CD4-positive, alpha-beta T cell (primary cell): Measurements from ENCODE around the gene SF3A2. TPM values are rescaled to one million over a fixed set of nuclear protein-coding genes. Genes with fewer than 3 reads are reported as not detected.

Experiments
- ATAC-seq: fragments of 200-7000 bp; cut with Tn5 transposase; one replicate; pipeline ENCODE4 v1.10.0; 2022; ENCODE audit warnings: mild to moderate bottlenecking; ENCODE audit not compliant: poor library complexity
- CTCF ChIA-PET: fragments of 350-600 bp; sonication (Branson Sonifier 250); formaldehyde crosslinking; loops from one replicate; lab custom pipeline; 2021; ENCODE audit warnings: antibody characterized with exemption, inconsistent platforms; lab: Charles Lee
- POLR2A ChIA-PET: fragments of 350-600 bp; sonication (Branson Sonifier 250); formaldehyde crosslinking; loops from one replicate; lab custom pipeline; 2021; ENCODE audit warnings: antibody characterized with exemption, inconsistent platforms; lab: Charles Lee
- DNase-seq, 14 experiments: peaks; one replicate each; pipeline ENCODE4 v3.0.0-alpha.2; 2013 to 2020; ENCODE audit warnings: mixed read lengths in 2 of 14
- H3K27ac ChIP-seq, 2 donors: one replicate each; pipeline versions ENCODE4 v1.5.1 to v1.7.0; 2013; ENCODE audit warnings: low read length in 2 of 2, low read depth in 1 of 2, mild to moderate bottlenecking in 1 of 2
- H3K27me3 ChIP-seq, 2 experiments: 1 replicate in 1 of 2; 2 replicates in 1 of 2; pipeline versions ENCODE4 v1.6.1 to v1.7.0; 2013; ENCODE audit warnings: low read length in 2 of 2, control low read depth in 1 of 2, mild to moderate bottlenecking in 1 of 2, moderate library complexity in 1 of 2; ENCODE audit not compliant: insufficient read depth in 2 of 2, control insufficient read depth in 1 of 2
- H3K36me3 ChIP-seq: one replicate; pipeline ENCODE4 v1.6.1; 2013; ENCODE audit warnings: low read length, control low read depth; ENCODE audit not compliant: insufficient read depth
- H3K4me1 ChIP-seq: one replicate; pipeline ENCODE4 v1.6.1; 2013; ENCODE audit warnings: low read length, control low read depth; ENCODE audit not compliant: insufficient read depth
- H3K4me3 ChIP-seq: one replicate; pipeline ENCODE4 v1.5.1; 2013; ENCODE audit warnings: mild to moderate bottlenecking, low read length, moderate library complexity
- H3K9me3 ChIP-seq, 2 experiments: 1 replicate in 1 of 2; 2 replicates in 1 of 2; pipeline versions ENCODE4 v1.6.1 to v1.7.0; 2013; ENCODE audit warnings: low read length in 2 of 2, mild to moderate bottlenecking in 2 of 2, control low read depth in 1 of 2, moderate library complexity in 1 of 2; ENCODE audit not compliant: control insufficient read depth in 1 of 2, insufficient read depth in 1 of 2
- H3K27ac Mint-ChIP-seq: one replicate; pipeline ENCODE4 v1.8.0; 2020; ENCODE audit warnings: mixed read lengths
- H3K27me3 Mint-ChIP-seq: one replicate; pipeline ENCODE4 v1.8.0; 2021; ENCODE audit warnings: mixed read lengths
- H3K36me3 Mint-ChIP-seq: one replicate; pipeline ENCODE4 v1.8.0; 2021; ENCODE audit warnings: low read depth, mixed read lengths
- H3K4me1 Mint-ChIP-seq: one replicate; pipeline ENCODE4 v1.8.0; 2021; ENCODE audit warnings: low read depth, mixed read lengths
- H3K4me3 Mint-ChIP-seq: one replicate; pipeline ENCODE4 v1.8.0; 2020; ENCODE audit warnings: mild to moderate bottlenecking, mixed read lengths
- H3K9me3 Mint-ChIP-seq: one replicate; pipeline ENCODE4 v1.8.0; 2020; ENCODE audit warnings: mixed read lengths
- CTCF ChIP-seq: fragments of 200-600 bp; IDR thresholded peaks from one replicate; pipeline ENCODE4 v1.8.0; 2022; ENCODE audit warnings: antibody characterized with exemption, mild to moderate bottlenecking
- intact Hi-C, 2 experiments: fragments of 100-400 bp; cut with DNase I in 1 of 2; cut with micrococcal nuclease in 1 of 2; formaldehyde crosslinking; loops; one replicate each; pipeline versions ENCODE4 v1.15.1 to v1.9.0; 2023 to 2025; cut with DNase I, micrococcal nuclease
- total RNA-seq, 174 experiments: library from RNA in 2 of 174; stranded (reverse) in 2 of 174; gene quantifications; one replicate each; pipeline ENCODE4 v1.2.3 and lab custom pipeline; 2021 to 2026

The SF3A2 gene
- total RNA-seq, 2 experiments from 2014 or later = 186 to 194 TPM

GRCh38 chr19:2207991-2208860, 28.4 kb upstream of the SF3A2 start:
- Histone ChIP-seq H3K36me3 (peaks cover 52% of the 10 kb centered on the region), H3K27me3 (no peaks in the 10 kb centered on the region), H3K9me3 (no peaks in the 10 kb centered on the region), H3K27ac (no peak overlapping the region), H3K4me1 (no peaks in the 10 kb centered on the region), H3K4me3 (no peak overlapping the region)
- ChIA-PET POLR2A (interaction anchor here (0.8 kb wide), 1 partner anchor 81 kb away, joined by 3 read pairs; no protein-coding TSS in a partner anchor), CTCF (interaction anchor here (1.1 kb wide), 1 partner anchor 52 kb away, joined by 3 read pairs; no protein-coding TSS in a partner anchor)
- intact Hi-C loops = no loop called here
- Mint-ChIP-seq H3K27me3 (no peaks in the 10 kb centered on the region), H3K4me3 (no peak overlapping the region), H3K27ac (no peak overlapping the region), H3K36me3 (peaks cover 42% of the 10 kb centered on the region), H3K4me1 (no peaks in the 10 kb centered on the region), H3K9me3 (no peaks in the 10 kb centered on the region)
- DNase-seq (peak in 5 of 14 experiments; percentile 9 to 40 (median 26)), ATAC-seq (no peak)
- no peak for TF ChIP-seq CTCF

- Mint-ChIP-seq H3K27me3 (no peaks in the 10 kb centered on the region), H3K4me3 (no peak overlapping the region), H3K4me1 (no peaks in the 10 kb centered on the region), H3K9me3 (no peaks in the 10 kb centered on the region), H3K27ac (no peak overlapping the region), H3K36me3 (peaks cover 43% of the 10 kb centered on the region)
- ChIA-PET POLR2A (interaction anchor here (0.8 kb wide), 1 partner anchor 80 kb away, joined by 3 read pairs; no protein-coding TSS in a partner anchor), CTCF (no interaction called here)
- H3K27ac ChIP-seq = no peak overlapping the region
- no peak for TF ChIP-seq CTCF
- H3K36me3 ChIP-seq = peaks cover 54% of the 10 kb centered on the region
- H3K9me3 ChIP-seq = no peaks in the 10 kb centered on the region
- H3K4me3 ChIP-seq = no peak overlapping the region
- ATAC-seq = no peak
- H3K4me1 ChIP-seq = no peaks in the 10 kb centered on the region
- no peak for DNase-seq
- intact Hi-C loops = no loop called here
- no peaks in the 10 kb centered on the region for H3K27me3 ChIP-seq
These were observed 27.6 kb upstream of the SF3A2 start for GRCh38 chr19:2208975-2209374.

GRCh38 chr19:2209408-2209807, 27.2 kb upstream of the SF3A2 start:
- ChIA-PET CTCF (no interaction called here), POLR2A (no interaction called here)
- Histone ChIP-seq H3K4me3 (no peak overlapping the region), H3K27ac (no peak overlapping the region), H3K36me3 (peaks cover 57% of the 10 kb centered on the region), H3K9me3 (no peaks in the 10 kb centered on the region), H3K27me3 (no peaks in the 10 kb centered on the region), H3K4me1 (peaks cover under 1% of the 10 kb centered on the region)
- Mint-ChIP-seq H3K4me3 (no peak overlapping the region), H3K4me1 (no peaks in the 10 kb centered on the region), H3K9me3 (no peaks in the 10 kb centered on the region), H3K27ac (no peak overlapping the region), H3K27me3 (no peaks in the 10 kb centered on the region), H3K36me3 (peaks cover 39% of the 10 kb centered on the region)
- intact Hi-C loops = no loop called here
- no peak for ATAC-seq
- no peak for TF ChIP-seq CTCF
- no peak for DNase-seq
